IMR-90 (cell line): ENCODE results near the gene PCA3. TPM values are rescaled to one million over a fixed set of nuclear protein-coding genes. Genes with fewer than 3 reads are reported as not detected.
"Not testable (repeated sequence)": the region's sequence is repeated elsewhere in the genome, so short reads cannot be mapped to it uniquely, and the experiment has no call there.

ENCODE experiments used
- ATAC-seq: fragments of 200-7000 bp; cut with Tn5 transposase; 2 replicates; pipeline ENCODE4 v1.9.1; 2020; ENCODE audit warnings: low read depth, mild to moderate bottlenecking, moderate library complexity
- BruUV-seq: library from RNA; stranded (reverse); fragments of 400-500 nt; replicated peaks from 2 replicates; lab custom pipeline; 2021; lab: Mats Ljungman, UMichigan
- CTCF ChIA-PET: fragments of 300-600 bp; formaldehyde crosslinking; extraction: SDS; loops from one replicate; lab custom pipeline; 2021; ENCODE audit warnings: antibody characterized with exemption; lab: Yijun Ruan, JAX
- POLR2A ChIA-PET: fragments of 300-600 bp; sonication (Branson Sonifier 250); formaldehyde crosslinking; loops from one replicate; lab custom pipeline; 2022; ENCODE audit warnings: antibody characterized with exemption; ENCODE audit not compliant: unreplicated experiment; lab: Charles Lee
- DNase-seq: peaks from one replicate; pipeline ENCODE4 v3.0.0; 2013
- H2AFZ ChIP-seq: replicated peaks from 2 replicates; pipeline ENCODE3; 2013; ENCODE audit warnings: low read length, mild to moderate bottlenecking; ENCODE audit not compliant: poor library complexity
- H2AK5ac ChIP-seq: 2 replicates; pipeline ENCODE4 v1.6.1; 2013; ENCODE audit warnings: low read depth, low read length, inconsistent platforms
- H2AK9ac ChIP-seq: replicated peaks from 2 replicates; pipeline ENCODE3; 2013; ENCODE audit warnings: mild to moderate bottlenecking, low read depth, low read length, moderate library complexity; ENCODE audit not compliant: poor library complexity
- H2BK120ac ChIP-seq: 2 replicates; pipeline ENCODE4 v1.6.1; 2013; ENCODE audit warnings: low read depth, low read length, inconsistent platforms
- H2BK15ac ChIP-seq: 3 replicates; pipeline ENCODE4 v1.6.1; 2013; ENCODE audit warnings: low read depth, low read length, inconsistent platforms
- H2BK20ac ChIP-seq: 2 replicates; pipeline ENCODE4 v1.6.1; 2013; ENCODE audit warnings: low read depth, mild to moderate bottlenecking, inconsistent platforms, low read length, moderate library complexity
- H2BK5ac ChIP-seq: 2 replicates; pipeline ENCODE4 v1.6.1; 2013; ENCODE audit warnings: mild to moderate bottlenecking, low read depth, low read length, inconsistent platforms; ENCODE audit not compliant: poor library complexity, severe bottlenecking
- H3K14ac ChIP-seq: replicated peaks from 2 replicates; pipeline ENCODE4 v1.6.1; 2013; ENCODE audit warnings: low read depth, low read length, inconsistent platforms
- H3K18ac ChIP-seq: 2 replicates; pipeline ENCODE4 v1.6.1; 2013; ENCODE audit warnings: low read depth, low read length, control low read depth
- H3K23ac ChIP-seq: 2 replicates; pipeline ENCODE4 v1.6.1; 2013; ENCODE audit warnings: low read depth, low read length, inconsistent platforms
- H3K27ac ChIP-seq: 2 replicates; pipeline ENCODE4 v1.5.1; 2013; ENCODE audit warnings: mild to moderate bottlenecking, control low read depth, low read length; ENCODE audit not compliant: insufficient read depth
- H3K27me3 ChIP-seq: 2 replicates; pipeline ENCODE4 v1.6.1; 2013; ENCODE audit warnings: low read length; ENCODE audit not compliant: control insufficient read depth, insufficient read depth
- H3K36me3 ChIP-seq: 2 replicates; pipeline ENCODE4 v1.6.1; 2013; ENCODE audit warnings: low read length, mixed read lengths; ENCODE audit not compliant: control insufficient read depth, insufficient read depth
- H3K4ac ChIP-seq: 2 replicates; pipeline ENCODE4 v1.6.1; 2013; ENCODE audit warnings: low read depth, low read length, inconsistent platforms
- H3K4me1 ChIP-seq: 2 replicates; pipeline ENCODE4 v1.6.1; 2013; ENCODE audit warnings: low read length, mixed read lengths; ENCODE audit not compliant: control insufficient read depth, insufficient read depth
- H3K4me2 ChIP-seq: 2 replicates; pipeline ENCODE4 v1.6.1; 2013; ENCODE audit warnings: low read depth, mild to moderate bottlenecking, control low read depth, low read length, moderate library complexity
- H3K4me3 ChIP-seq: 2 replicates; pipeline ENCODE4 v1.5.1; 2013; ENCODE audit warnings: low read depth, mild to moderate bottlenecking, control low read depth, low read length, moderate library complexity; ENCODE audit not compliant: insufficient read depth
- H3K56ac ChIP-seq: 2 replicates; pipeline ENCODE4 v1.6.1; 2013; ENCODE audit warnings: low read length, inconsistent platforms; ENCODE audit not compliant: insufficient read depth; ENCODE audit errors: extremely low read depth
- H3K79me1 ChIP-seq, 2 experiments: 2 replicates each; pipeline ENCODE4 v1.6.1; 2013; ENCODE audit warnings: low read length in 2 of 2, inconsistent platforms in 1 of 2, low read depth in 1 of 2
- H3K9ac ChIP-seq: 2 replicates; pipeline ENCODE4 v1.6.1; 2013; ENCODE audit warnings: low read depth, low read length, control low read depth
- H3K9me1 ChIP-seq: 2 replicates; pipeline ENCODE4 v1.6.1; 2013; ENCODE audit warnings: low read length, inconsistent platforms; ENCODE audit not compliant: insufficient read depth
- H3K9me3 ChIP-seq: 2 replicates; pipeline ENCODE4 v1.6.1; 2013; ENCODE audit warnings: low read length; ENCODE audit not compliant: control insufficient read depth, insufficient read depth
- H4K20me1 ChIP-seq: 2 replicates; pipeline ENCODE4 v1.6.1; 2013; ENCODE audit warnings: low read length, inconsistent platforms; ENCODE audit not compliant: insufficient read depth
- H4K5ac ChIP-seq: 2 replicates; pipeline ENCODE4 v1.6.1; 2013; ENCODE audit warnings: mild to moderate bottlenecking, low read depth, low read length, control low read depth
- H4K8ac ChIP-seq, 2 experiments: 2 replicates each; pipeline ENCODE4 v1.6.1; 2013; ENCODE audit warnings: low read depth in 2 of 2, low read length in 2 of 2, control low read depth in 1 of 2, inconsistent platforms in 1 of 2
- H4K91ac ChIP-seq: 2 replicates; pipeline ENCODE4 v1.6.1; 2013; ENCODE audit warnings: low read depth, low read length, inconsistent platforms; ENCODE audit not compliant: insufficient read depth
- USF2 ChIP-seq: fragments of 150-350 bp; IDR thresholded peaks from 2 replicates; pipeline ENCODE4 v1.6.1; 2017; ENCODE audit warnings: mild to moderate bottlenecking, antibody characterized with exemption, low read length, low read depth
- WGBS, 2 experiments: methylation state at CpG; one replicate each; pipeline versions ENCODE4 v1.1.5 to v1.1.7; 2013; ENCODE audit warnings: missing lambda C conversion rate in 2 of 2; ENCODE audit not compliant: insufficient read length in 1 of 2; ENCODE audit errors: extremely low coverage in 2 of 2; 5-methylcytosine and 5-hydroxymethylcytosine counted together
- dilution Hi-C: fragments of 300-500 bp; cut with HindIII; formaldehyde crosslinking; loops from one replicate; pipeline ENCODE4 v1.14.3; 2018; ENCODE audit warnings: low sequenced_read_pairs; ENCODE audit not compliant: unreplicated experiment
- in situ Hi-C: fragments of 300-500 bp; cut with MboI; formaldehyde crosslinking; loops from 3 replicates; pipeline ENCODE4 v1.14.3; 2019; ENCODE audit warnings: low sequenced_read_pairs, inconsistent platforms, mixed read lengths
- intact Hi-C: fragments of 100-400 bp; cut with micrococcal nuclease; formaldehyde crosslinking; loops from 2 replicates; pipeline ENCODE4 v1.10.0; 2022
- polyA plus RNA-seq, 3 experiments: library from polyadenylated mRNA; depleted of rRNA; stranded (reverse); fragments of >200 nt; gene quantifications; 2 replicates each; pipeline ENCODE4 v1.2.3, GENCODE V29; 2012; ENCODE audit warnings: low replicate concordance in 1 of 3
- total RNA-seq: library from RNA; depleted of rRNA; stranded (reverse); fragments of >200 nt; gene quantifications from 2 replicates; pipeline ENCODE4 v1.2.3, GENCODE V29; 2012

PCA3 gene
- total and polyA plus RNA-seq, 2 of the 4 experiments (the other 2 are of a cell fraction): not detected

GRCh38 chr9:76741524-76741923 lies 22.7 kb upstream of the PCA3 start:
- no peak for TF ChIP-seq USF2
- BruUV-seq: no TSS peak
- Histone ChIP-seq H3K79me1 (no peaks in the 10 kb centered on the region), H3K18ac (no peak overlapping the region), H3K36me3 (no peaks in the 10 kb centered on the region), H3K9ac (no peak overlapping the region), H2AFZ (no peak overlapping the region), H3K23ac (no peak overlapping the region), H3K27me3 (no peaks in the 10 kb centered on the region; the same call in 1 of the 2 replicates), H3K14ac (no peak overlapping the region), H3K27ac (no peak overlapping the region), H2BK20ac (no peak overlapping the region), H3K4me2 (no peak overlapping the region), H4K91ac (no peak overlapping the region), H3K4me1 (no peaks in the 10 kb centered on the region), H3K9me1 (no peaks in the 10 kb centered on the region), H3K56ac (no peak overlapping the region), H2BK15ac (no peak overlapping the region), H4K5ac (no peak overlapping the region), H2AK5ac (no peak overlapping the region), H2BK5ac (no peak overlapping the region), H2BK120ac (no peak overlapping the region), H3K4ac (no peak overlapping the region), H3K4me3 (no peak overlapping the region), H4K8ac (no peak overlapping the region), H2AK9ac (no peak overlapping the region), H3K9me3 (no peaks in the 10 kb centered on the region), H4K20me1 (no peaks in the 10 kb centered on the region)
- no peak for DNase-seq
- ATAC-seq: no peak
- intact Hi-C loops: no loop called here
- POLR2A ChIA-PET: no interaction called here
- WGBS, 2 experiments: 49% methylated on average over 3 of the region's 5 CpGs; no CpG with 5 or more reads in 1 of the 2 experiments
- CTCF ChIA-PET: no interaction called here
- in situ Hi-C loops: no loop called here
- dilution Hi-C loops: no loop called here

- H4K20me1 ChIP-seq, H3K36me3 ChIP-seq, H3K9me1 ChIP-seq, H2AK5ac ChIP-seq, H2BK15ac ChIP-seq, H3K27ac ChIP-seq, H2AFZ ChIP-seq, H2BK5ac ChIP-seq, H3K4ac ChIP-seq, H3K18ac ChIP-seq, dilution Hi-C loops, H3K9me3 ChIP-seq, H2AK9ac ChIP-seq, H4K5ac ChIP-seq, ATAC-seq, H2BK20ac ChIP-seq, H3K4me3 ChIP-seq, H3K4me2 ChIP-seq, H2BK120ac ChIP-seq, H4K91ac ChIP-seq, CTCF ChIA-PET, intact Hi-C loops, H3K4me1 ChIP-seq, in situ Hi-C loops, DNase-seq, H3K79me1 ChIP-seq, H3K14ac ChIP-seq, H3K9ac ChIP-seq, H3K27me3 ChIP-seq, H3K56ac ChIP-seq, BruUV-seq, POLR2A ChIA-PET, H3K23ac ChIP-seq, H4K8ac ChIP-seq: not testable (repeated sequence)
- no CpG with 5 or more reads among the region's 4 CpGs for WGBS, 2 experiments
Measured at GRCh38 chr9:76742890-76743289, 21.3 kb upstream of the PCA3 start.
